ENCODE measurements around the gene KCND2. TPM values are rescaled to one million over a fixed set of nuclear protein-coding genes. Genes with fewer than 3 reads are reported as not detected.

Gene KCND2
- total RNA-seq, 2 donors from 2014 or later: 0.08 to 0.17 TPM

- no peak for TF ChIP-seq CTCF (IDR thresholded peaks at IDR 0.05)
- Histone ChIP-seq H3K9ac (ENCODE audit: low read depth in 2 of 2, low read length in 2 of 2) (no peak overlapping the region), H3K27ac (no peak overlapping the region), H3K4me3 (no peak overlapping the region), H3K27me3 (no peaks in the 10 kb centered on the region), H3K4me1 (no peaks in the 10 kb centered on the region), H3K36me3 (no peaks in the 10 kb centered on the region), H3K9me3 (no peaks in the 10 kb centered on the region)
- no peak for DNase-seq
- intact Hi-C loops (cut with DNase I): no loop called here
Observed at GRCh38 chr7:120444650-120445049, 171.7 kb downstream of the KCND2 start.

GRCh38 chr7:120445276-120445675, 172.3 kb downstream of the KCND2 start:
- DNase-seq: no peak
- Histone ChIP-seq H3K4me1 (no peaks in the 10 kb centered on the region), H3K9me3 (no peaks in the 10 kb centered on the region), H3K27ac (no peak overlapping the region), H3K9ac (ENCODE audit: low read depth in 2 of 2, low read length in 2 of 2) (no peak overlapping the region), H3K4me3 (no peak overlapping the region), H3K27me3 (no peaks in the 10 kb centered on the region), H3K36me3 (no peaks in the 10 kb centered on the region)
- no peak for TF ChIP-seq CTCF (IDR thresholded peaks at IDR 0.05)
- intact Hi-C loops (cut with DNase I): no loop called here

- Histone ChIP-seq H3K27ac (no peak overlapping the region), H3K9ac (ENCODE audit: low read depth in 2 of 2, low read length in 2 of 2) (no peak overlapping the region), H3K36me3 (no peaks in the 10 kb centered on the region), H3K27me3 (no peaks in the 10 kb centered on the region), H3K4me3 (no peak overlapping the region), H3K4me1 (no peaks in the 10 kb centered on the region), H3K9me3 (no peaks in the 10 kb centered on the region)
- intact Hi-C loops (cut with DNase I): no loop called here
- no peak for TF ChIP-seq CTCF (IDR thresholded peaks at IDR 0.05)
- no peak for DNase-seq
Observed at GRCh38 chr7:120452665-120453064, 179.7 kb downstream of the KCND2 start.

DNA sequence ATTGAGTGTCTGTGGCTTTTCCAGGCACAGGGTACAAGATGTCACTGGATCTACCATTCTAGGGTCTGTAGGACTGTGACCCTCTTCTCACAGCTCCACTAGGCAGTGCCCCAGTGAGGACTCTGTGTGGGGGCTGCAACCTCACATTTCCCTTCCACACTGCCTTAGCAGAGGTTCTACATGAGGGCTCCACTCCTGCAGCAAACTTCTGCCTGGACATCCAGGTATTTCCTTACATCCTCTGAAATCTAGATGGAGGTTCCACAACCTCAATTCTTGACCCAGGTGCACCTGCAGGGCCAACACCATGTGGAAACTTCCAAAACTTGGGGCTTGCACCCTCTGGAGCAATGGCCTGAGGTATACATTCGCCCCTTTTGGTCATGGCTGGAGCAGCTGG, 183.7 kb downstream of the KCND2 start:
- DNase-seq: no peak
- H3K9ac ChIP-seq (ENCODE audit: low read depth in 2 of 2, low read length in 2 of 2): no peak overlapping the region
- no peak for TF ChIP-seq CTCF (IDR thresholded peaks at IDR 0.05)
- no peak overlapping the region for H3K4me3 ChIP-seq
- no peaks in the 10 kb centered on the region for H3K27me3 ChIP-seq
- no peaks in the 10 kb centered on the region for H3K4me1 ChIP-seq
- H3K9me3 ChIP-seq: no peaks in the 10 kb centered on the region
- H3K27ac ChIP-seq: no peak overlapping the region
- no peaks in the 10 kb centered on the region for H3K36me3 ChIP-seq
- intact Hi-C loops (cut with DNase I): no loop called here

DNA sequence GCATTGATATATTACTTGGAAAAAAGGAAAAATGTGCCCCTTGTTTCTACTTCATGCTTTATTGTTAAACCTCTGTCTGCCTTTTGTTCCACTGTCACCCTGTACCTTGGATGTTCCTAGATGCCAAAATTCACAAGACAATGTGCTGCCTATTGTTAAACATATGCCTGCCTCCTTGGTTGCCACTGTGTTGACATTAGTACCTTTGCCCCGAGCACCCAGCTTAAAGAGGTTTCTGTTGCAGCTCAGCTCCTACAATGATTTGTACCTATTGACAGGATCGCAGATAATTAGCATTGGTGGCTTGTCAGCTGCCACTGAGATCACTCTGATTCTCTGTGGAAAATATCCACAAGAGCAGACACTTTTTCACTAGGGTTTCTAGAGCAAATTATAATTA, 188.0 kb downstream of the KCND2 start:
- no peaks in the 10 kb centered on the region for H3K36me3 ChIP-seq
- DNase-seq: no peak
- H3K9ac ChIP-seq (ENCODE audit: low read depth in 2 of 2, low read length in 2 of 2): no peak overlapping the region
- intact Hi-C loops (cut with DNase I): no loop called here
- H3K9me3 ChIP-seq: no peaks in the 10 kb centered on the region
- no peaks in the 10 kb centered on the region for H3K27me3 ChIP-seq
- H3K27ac ChIP-seq: no peak overlapping the region
- no peaks in the 10 kb centered on the region for H3K4me1 ChIP-seq
- no peak for TF ChIP-seq CTCF (IDR thresholded peaks at IDR 0.05)
- H3K4me3 ChIP-seq: no peak overlapping the region

DNA sequence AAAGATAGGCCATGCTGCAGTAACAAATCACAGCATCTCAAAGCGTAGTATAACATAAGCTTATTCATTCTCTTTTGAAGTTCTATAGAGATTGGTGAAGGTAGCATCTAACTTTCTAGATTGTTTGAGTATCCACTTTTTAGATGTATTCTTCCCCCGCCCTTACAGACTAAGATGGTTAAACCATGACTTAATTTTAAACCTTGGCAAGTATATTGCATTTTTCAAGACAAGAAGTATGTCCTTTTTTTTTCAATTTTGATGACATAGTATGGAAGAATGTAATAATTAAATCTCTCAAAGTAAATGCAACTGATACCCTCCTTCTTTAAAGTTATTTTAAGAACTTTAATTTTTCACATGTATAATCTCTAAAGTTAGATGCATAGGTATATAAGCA, 190.0 kb downstream of the KCND2 start:
- DNase-seq: no peak
- H3K27me3 ChIP-seq: no peaks in the 10 kb centered on the region
- no peak overlapping the region for H3K4me3 ChIP-seq
- no peak overlapping the region for H3K9ac ChIP-seq (ENCODE audit: low read depth in 2 of 2, low read length in 2 of 2)
- intact Hi-C loops (cut with DNase I): no loop called here
- no peaks in the 10 kb centered on the region for H3K9me3 ChIP-seq
- H3K27ac ChIP-seq: no peak overlapping the region
- TF ChIP-seq CTCF (IDR thresholded peaks at IDR 0.05): no peak
- no peaks in the 10 kb centered on the region for H3K36me3 ChIP-seq
- H3K4me1 ChIP-seq: no peaks in the 10 kb centered on the region
